Measurements from ENCODE around the gene TEC.

DNA sequence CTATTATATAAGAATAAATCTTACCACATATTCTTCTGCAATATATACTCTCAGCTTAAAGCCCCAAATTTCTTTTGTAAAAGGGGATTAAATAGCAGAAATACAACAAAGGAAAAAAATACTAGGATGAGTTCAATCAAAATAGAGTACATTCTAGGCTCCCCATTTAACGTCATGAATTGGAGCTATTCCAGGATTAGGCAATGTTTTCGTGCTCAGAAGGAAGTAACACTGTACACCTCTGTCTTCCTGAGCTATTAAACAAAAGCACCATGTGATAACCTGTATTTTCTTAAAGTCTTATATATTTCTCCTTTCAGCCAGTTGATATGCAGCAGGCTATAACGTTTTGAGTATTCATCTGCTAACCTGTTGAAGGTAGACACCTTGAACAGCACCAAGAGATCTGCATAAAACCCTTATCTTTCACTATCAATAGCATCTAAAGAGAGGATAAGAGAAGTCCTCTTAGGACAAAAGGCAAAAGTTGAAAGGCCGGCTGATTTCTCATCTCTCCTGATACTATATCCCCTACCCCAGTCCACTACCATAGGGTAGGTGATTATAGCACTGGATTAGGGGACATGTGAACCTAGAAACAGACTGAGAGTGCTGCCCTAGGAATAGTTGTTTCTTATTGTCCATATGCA is 31.5 kb downstream of the TEC start:
- TF ChIP-seq POLR2A (IDR thresholded peaks at IDR 0.05): no peak
- TF ChIP-seq, protein P1, sequence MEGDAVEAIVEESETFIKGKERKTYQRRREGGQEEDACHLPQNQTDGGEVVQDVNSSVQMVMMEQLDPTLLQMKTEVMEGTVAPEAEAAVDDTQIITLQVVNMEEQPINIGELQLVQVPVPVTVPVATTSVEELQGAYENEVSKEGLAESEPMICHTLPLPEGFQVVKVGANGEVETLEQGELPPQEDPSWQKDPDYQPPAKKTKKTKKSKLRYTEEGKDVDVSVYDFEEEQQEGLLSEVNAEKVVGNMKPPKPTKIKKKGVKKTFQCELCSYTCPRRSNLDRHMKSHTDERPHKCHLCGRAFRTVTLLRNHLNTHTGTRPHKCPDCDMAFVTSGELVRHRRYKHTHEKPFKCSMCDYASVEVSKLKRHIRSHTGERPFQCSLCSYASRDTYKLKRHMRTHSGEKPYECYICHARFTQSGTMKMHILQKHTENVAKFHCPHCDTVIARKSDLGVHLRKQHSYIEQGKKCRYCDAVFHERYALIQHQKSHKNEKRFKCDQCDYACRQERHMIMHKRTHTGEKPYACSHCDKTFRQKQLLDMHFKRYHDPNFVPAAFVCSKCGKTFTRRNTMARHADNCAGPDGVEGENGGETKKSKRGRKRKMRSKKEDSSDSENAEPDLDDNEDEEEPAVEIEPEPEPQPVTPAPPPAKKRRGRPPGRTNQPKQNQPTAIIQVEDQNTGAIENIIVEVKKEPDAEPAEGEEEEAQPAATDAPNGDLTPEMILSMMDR (IDR thresholded peaks at IDR 0.05): no peak
